WTC11 (cell line): ENCODE results near the gene ADGRF1. TPM values are rescaled to one million over a fixed set of nuclear protein-coding genes. Genes with fewer than 3 reads are reported as not detected.

Experiments used
- ATAC-seq: fragments of 200-7000 bp; cut with Tn5 transposase; 2 replicates; pipeline ENCODE4 v1.10.0; 2021; ENCODE audit warnings: mild to moderate bottlenecking, moderate library complexity
- CTCF ChIA-PET: fragments of 300-600 bp; sonication (Branson Sonifier 250); formaldehyde crosslinking; loops from one replicate; lab custom pipeline; 2021; ENCODE audit warnings: antibody characterized with exemption; lab: Charles Lee
- POLR2A ChIA-PET: fragments of 350-600 bp; sonication (Branson Sonifier 250); formaldehyde crosslinking; loops from one replicate; lab custom pipeline; 2021; ENCODE audit warnings: antibody characterized with exemption; lab: Charles Lee
- DNase-seq: peaks from one replicate; pipeline ENCODE4 v3.0.0; 2021; ENCODE audit warnings: low spot score
- H3K27ac Mint-ChIP-seq: 2 replicates; pipeline ENCODE4 v1.8.0; 2021; ENCODE audit warnings: mixed read lengths
- H3K27me3 Mint-ChIP-seq: 2 replicates; pipeline ENCODE4 v1.8.0; 2021; ENCODE audit warnings: low read depth, mild to moderate bottlenecking, moderate library complexity, mixed read lengths
- H3K36me3 Mint-ChIP-seq: 2 replicates; pipeline ENCODE4 v1.8.0; 2021; ENCODE audit warnings: mixed read lengths
- H3K4me1 Mint-ChIP-seq: 2 replicates; pipeline ENCODE4 v1.8.0; 2022; ENCODE audit warnings: mixed read lengths
- H3K4me3 Mint-ChIP-seq: 2 replicates; pipeline ENCODE4 v1.8.0; 2021; ENCODE audit warnings: mild to moderate bottlenecking, moderate library complexity, mixed read lengths
- H3K9me3 Mint-ChIP-seq: 2 replicates; pipeline ENCODE4 v1.8.0; 2021; ENCODE audit warnings: mixed read lengths
- CTCF ChIP-seq: fragments of 200-600 bp; IDR thresholded peaks from 2 replicates; pipeline ENCODE4 v1.8.0; 2022; ENCODE audit warnings: antibody characterized with exemption
- FOXK1 ChIP-seq: sonication (generic); formaldehyde crosslinking; IDR thresholded peaks from 2 replicates; pipeline ENCODE4 v1.8.0; 2022; ENCODE audit warnings: mild to moderate bottlenecking, moderate library complexity, missing genetic modification reagents
- GABPB1 ChIP-seq: sonication (generic); formaldehyde crosslinking; IDR thresholded peaks from 2 replicates; pipeline ENCODE4 v1.8.1; 2023; ENCODE audit warnings: mild to moderate bottlenecking, missing genetic modification reagents
- TCF7 ChIP-seq: sonication (generic); formaldehyde crosslinking; IDR thresholded peaks from 2 replicates; pipeline ENCODE4 v1.8.0; 2022; ENCODE audit warnings: mild to moderate bottlenecking, low read depth, missing genetic modification reagents, moderate library complexity
- ZSCAN18 ChIP-seq: fragments of 250-450 bp; sonication (Bioruptor Pico); IDR thresholded peaks from 2 replicates; pipeline ENCODE4 v2.1.2; 2022; ENCODE audit warnings: mild to moderate bottlenecking, moderate library complexity
- total RNA-seq: library from RNA; stranded (reverse); gene quantifications from 3 replicates; pipeline ENCODE4 v1.2.3, GENCODE V29; 2021
- TF ChIP-seq, protein P1 (sequence below): sonication (generic); formaldehyde crosslinking; IDR thresholded peaks from 2 replicates; pipeline ENCODE4 v1.8.1; 2022; ENCODE audit warnings: missing genetic modification reagents, borderline replicate concordance
- TF ChIP-seq, protein P2 (sequence below): sonication (generic); formaldehyde crosslinking; IDR thresholded peaks from 2 replicates; pipeline ENCODE4 v1.8.0; 2023; ENCODE audit warnings: missing genetic modification reagents, mild to moderate bottlenecking, borderline replicate concordance

ADGRF1 gene
- total RNA-seq, 1 experiment from 2014 or later: 0.26 TPM

DNA sequence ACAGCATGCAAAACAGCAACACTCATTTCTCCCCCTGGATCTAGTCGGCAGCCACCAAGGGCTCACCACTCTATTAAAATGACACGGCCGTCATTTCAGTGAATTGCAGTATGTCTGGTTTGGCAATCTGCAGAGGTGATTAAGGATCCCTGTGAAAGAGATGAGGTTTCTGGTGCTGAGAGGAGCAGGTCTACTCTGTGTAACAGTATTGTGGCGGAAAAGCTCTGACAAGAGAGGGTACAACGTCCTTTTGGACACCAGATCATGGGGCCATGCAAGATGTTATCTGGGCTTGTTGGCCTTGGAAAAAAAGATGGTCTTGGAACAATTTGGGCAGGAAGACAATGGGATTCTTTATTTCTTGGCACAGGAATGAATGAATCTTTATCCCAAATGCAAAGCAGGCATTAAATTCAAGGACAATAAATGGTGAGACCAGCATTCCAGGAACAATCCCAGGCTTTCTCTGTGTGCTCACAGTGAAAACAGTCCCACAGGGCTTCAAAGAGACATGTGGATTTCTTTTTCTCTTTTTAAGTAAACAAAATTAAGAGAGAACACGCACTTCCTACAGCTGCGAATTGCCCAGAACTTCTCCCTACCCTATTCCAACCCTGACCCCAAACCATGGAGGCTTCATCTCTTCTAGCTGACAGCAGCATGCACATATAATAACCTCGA lies 33.7 kb upstream of the ADGRF1 start:
- TF ChIP-seq TCF7 (CRISPR knock-in tag): no peak
- peak; percentile 78 for TF ChIP-seq GABPB1 (CRISPR knock-in tag)
- Mint-ChIP-seq H3K36me3 (no peaks in the 10 kb centered on the region), H3K9me3 (peaks cover 5% of the 10 kb centered on the region; the same call in 1 of the 2 replicates), H3K27ac (no peak overlapping the region), H3K4me3 (no peak overlapping the region), H3K4me1 (peaks cover 8% of the 10 kb centered on the region), H3K27me3 (no peaks in the 10 kb centered on the region)
- POLR2A ChIA-PET: no interaction called here
- CTCF ChIA-PET: interaction anchor here (1.0 kb wide), 1 partner anchor 600 kb away, joined by 3 read pairs; no protein-coding TSS in a partner anchor
- ATAC-seq (no peak), DNase-seq (no peak)

DNA sequence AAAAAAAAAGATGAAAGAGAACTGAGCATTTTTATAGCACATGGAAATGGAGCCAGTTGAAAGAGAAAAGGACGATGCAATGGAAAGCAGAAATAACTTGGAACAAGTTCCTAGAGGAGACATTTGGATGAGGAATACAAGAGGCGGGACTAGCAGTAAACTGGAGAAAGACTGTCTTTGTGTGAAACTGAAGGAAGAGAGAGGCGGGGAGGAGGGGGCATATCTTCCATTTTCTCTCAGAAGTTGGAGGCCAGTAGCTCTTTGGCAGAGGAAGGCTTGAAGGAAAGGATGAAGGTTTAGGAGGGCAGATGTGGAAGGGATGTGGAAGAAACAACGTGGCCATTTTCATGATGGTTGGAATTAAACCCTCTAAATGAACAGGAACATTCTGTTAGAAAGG lies 33.0 kb upstream of the ADGRF1 start:
- ATAC-seq: no peak
- ChIA-PET CTCF (interaction anchor here (1.0 kb wide), 1 partner anchor 601 kb away, joined by 3 read pairs; no protein-coding TSS in a partner anchor), POLR2A (no interaction called here)

DNA sequence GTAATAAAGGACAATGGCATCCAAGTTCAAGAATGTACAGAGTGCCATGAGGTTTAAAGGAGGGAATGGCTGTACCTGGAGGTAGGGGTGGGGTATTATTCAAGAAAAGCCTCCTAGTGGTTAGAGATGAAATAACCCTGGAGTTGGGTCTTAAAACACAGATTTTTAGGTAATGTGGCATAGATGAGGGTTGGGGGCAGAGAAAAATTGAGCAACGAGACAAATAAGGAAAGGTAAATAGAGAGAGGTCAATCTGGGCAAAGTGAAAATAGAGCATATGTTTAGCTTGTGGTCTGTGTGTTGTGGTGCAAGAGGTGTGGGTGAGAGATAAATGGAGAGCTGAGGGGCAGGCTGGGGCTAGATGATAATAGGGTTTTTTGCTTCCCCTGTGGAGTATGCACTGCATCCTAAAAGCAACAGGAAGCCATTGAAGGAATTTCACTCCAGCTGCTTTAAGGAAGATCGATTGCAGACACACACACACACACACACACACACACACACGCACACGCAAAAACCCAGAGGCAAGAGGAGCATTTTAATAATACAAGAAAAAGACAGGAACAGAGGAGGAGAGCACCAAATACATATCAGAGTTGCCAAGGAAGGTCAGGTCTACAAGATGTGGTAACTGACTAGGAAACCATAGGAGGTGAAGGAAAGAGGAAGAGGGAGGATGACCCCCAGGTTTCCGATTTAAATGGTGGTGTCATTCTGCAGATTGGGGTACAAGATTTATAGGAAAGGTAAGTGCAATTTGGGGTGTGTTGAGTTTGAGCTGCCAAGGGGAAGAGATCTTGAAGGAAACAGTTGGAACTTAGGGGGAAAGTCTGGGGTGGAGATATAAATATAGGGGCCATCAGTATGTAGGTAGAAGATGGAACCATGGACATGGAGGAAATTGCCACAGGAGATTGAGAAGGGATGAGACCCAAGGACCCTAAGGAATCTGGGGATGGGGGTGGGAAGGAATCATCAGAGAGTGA lies 31.3 kb upstream of the ADGRF1 start:
- Mint-ChIP-seq H3K27me3 (no peaks in the 10 kb centered on the region), H3K4me3 (no peak overlapping the region), H3K36me3 (no peaks in the 10 kb centered on the region), H3K9me3 (peaks cover 5% of the 10 kb centered on the region; the same call in 1 of the 2 replicates), H3K4me1 (peaks cover 8% of the 10 kb centered on the region)
- peak; percentile 82 for ATAC-seq
- peak; percentile 61; the same call in 1 of the 2 replicates for TF ChIP-seq CTCF
- TF ChIP-seq GABPB1 (CRISPR knock-in tag): peak; percentile 83
- TF ChIP-seq, protein P1, sequence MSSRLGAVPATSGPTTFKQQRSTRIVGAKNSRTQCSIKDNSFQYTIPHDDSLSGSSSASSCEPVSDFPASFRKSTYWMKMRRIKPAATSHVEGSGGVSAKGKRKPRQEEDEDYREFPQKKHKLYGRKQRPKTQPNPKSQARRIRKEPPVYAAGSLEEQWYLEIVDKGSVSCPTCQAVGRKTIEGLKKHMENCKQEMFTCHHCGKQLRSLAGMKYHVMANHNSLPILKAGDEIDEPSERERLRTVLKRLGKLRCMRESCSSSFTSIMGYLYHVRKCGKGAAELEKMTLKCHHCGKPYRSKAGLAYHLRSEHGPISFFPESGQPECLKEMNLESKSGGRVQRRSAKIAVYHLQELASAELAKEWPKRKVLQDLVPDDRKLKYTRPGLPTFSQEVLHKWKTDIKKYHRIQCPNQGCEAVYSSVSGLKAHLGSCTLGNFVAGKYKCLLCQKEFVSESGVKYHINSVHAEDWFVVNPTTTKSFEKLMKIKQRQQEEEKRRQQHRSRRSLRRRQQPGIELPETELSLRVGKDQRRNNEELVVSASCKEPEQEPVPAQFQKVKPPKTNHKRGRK (CRISPR knock-in tag): no peak
- no peak for TF ChIP-seq FOXK1
- no peak for TF ChIP-seq ZSCAN18 (CRISPR knock-in tag)
- TF ChIP-seq, all 79 proteins: peak for 2
- ChIA-PET CTCF (interaction anchor here (0.6 to 0.8 kb wide), 4 partner anchors 25 to 454 kb away, joined by 3 to 4 read pairs (median 3); no protein-coding TSS in a partner anchor), POLR2A (no interaction called here)
- no peak for DNase-seq
- H3K27ac Mint-ChIP-seq: no peak overlapping the region

More for the DNA sequence above, 33.0 kb upstream of the ADGRF1 start:
- no peak overlapping the region for H3K4me3 Mint-ChIP-seq
- no peak overlapping the region for H3K27ac Mint-ChIP-seq
- DNase-seq: no peak
- peaks cover 8% of the 10 kb centered on the region for H3K4me1 Mint-ChIP-seq
- H3K36me3 Mint-ChIP-seq: no peaks in the 10 kb centered on the region
- H3K27me3 Mint-ChIP-seq: no peaks in the 10 kb centered on the region
- TF ChIP-seq, protein P2, sequence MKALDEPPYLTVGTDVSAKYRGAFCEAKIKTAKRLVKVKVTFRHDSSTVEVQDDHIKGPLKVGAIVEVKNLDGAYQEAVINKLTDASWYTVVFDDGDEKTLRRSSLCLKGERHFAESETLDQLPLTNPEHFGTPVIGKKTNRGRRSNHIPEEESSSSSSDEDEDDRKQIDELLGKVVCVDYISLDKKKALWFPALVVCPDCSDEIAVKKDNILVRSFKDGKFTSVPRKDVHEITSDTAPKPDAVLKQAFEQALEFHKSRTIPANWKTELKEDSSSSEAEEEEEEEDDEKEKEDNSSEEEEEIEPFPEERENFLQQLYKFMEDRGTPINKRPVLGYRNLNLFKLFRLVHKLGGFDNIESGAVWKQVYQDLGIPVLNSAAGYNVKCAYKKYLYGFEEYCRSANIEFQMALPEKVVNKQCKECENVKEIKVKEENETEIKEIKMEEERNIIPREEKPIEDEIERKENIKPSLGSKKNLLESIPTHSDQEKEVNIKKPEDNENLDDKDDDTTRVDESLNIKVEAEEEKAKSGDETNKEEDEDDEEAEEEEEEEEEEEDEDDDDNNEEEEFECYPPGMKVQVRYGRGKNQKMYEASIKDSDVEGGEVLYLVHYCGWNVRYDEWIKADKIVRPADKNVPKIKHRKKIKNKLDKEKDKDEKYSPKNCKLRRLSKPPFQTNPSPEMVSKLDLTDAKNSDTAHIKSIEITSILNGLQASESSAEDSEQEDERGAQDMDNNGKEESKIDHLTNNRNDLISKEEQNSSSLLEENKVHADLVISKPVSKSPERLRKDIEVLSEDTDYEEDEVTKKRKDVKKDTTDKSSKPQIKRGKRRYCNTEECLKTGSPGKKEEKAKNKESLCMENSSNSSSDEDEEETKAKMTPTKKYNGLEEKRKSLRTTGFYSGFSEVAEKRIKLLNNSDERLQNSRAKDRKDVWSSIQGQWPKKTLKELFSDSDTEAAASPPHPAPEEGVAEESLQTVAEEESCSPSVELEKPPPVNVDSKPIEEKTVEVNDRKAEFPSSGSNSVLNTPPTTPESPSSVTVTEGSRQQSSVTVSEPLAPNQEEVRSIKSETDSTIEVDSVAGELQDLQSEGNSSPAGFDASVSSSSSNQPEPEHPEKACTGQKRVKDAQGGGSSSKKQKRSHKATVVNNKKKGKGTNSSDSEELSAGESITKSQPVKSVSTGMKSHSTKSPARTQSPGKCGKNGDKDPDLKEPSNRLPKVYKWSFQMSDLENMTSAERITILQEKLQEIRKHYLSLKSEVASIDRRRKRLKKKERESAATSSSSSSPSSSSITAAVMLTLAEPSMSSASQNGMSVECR: no peak
- TF ChIP-seq GABPB1 (CRISPR knock-in tag): peak; percentile 30; the same call in 1 of the 2 replicates
- peaks cover 6% of the 10 kb centered on the region for H3K9me3 Mint-ChIP-seq
